Endothelial cell of umbilical vein (primary cell): ENCODE results near the gene ABCC1. TPM values are rescaled to one million over a fixed set of nuclear protein-coding genes. Genes with fewer than 3 reads are reported as not detected.

ENCODE experiments used
- BruUV-seq: library from RNA; stranded (reverse); fragments of 400-500 nt; replicated peaks from 2 replicates; lab custom pipeline; 2021; lab: Mats Ljungman, UMichigan
- CTCF ChIA-PET: fragments of 300-600, 350-600 bp; sonication (Branson Sonifier 250); formaldehyde crosslinking; loops from one replicate; lab custom pipeline; 2021; ENCODE audit warnings: antibody characterized with exemption, inconsistent platforms; lab: Charles Lee
- POLR2A ChIA-PET: fragments of 300-600, 350-600 bp; sonication (Branson Sonifier 250); formaldehyde crosslinking; loops from one replicate; lab custom pipeline; 2021; ENCODE audit warnings: antibody characterized with exemption, inconsistent platforms; lab: Charles Lee
- DNase-seq: peaks from one replicate; pipeline ENCODE4 v3.0.0-alpha.2; 2011; ENCODE audit warnings: low read depth, low spot score
- FAIRE-seq: peaks from 2 replicates; lab custom pipeline; 2011; peaks lifted over from hg19 to GRCh38; lab: Jason Lieb, UNC
- H2AFZ ChIP-seq: 2 replicates; pipeline ENCODE4 v1.6.0; 2012; ENCODE audit warnings: low read depth, low read length, control low read depth, inconsistent platforms
- H3K27ac ChIP-seq: 2 replicates; pipeline ENCODE4 v1.5.1; 2011; ENCODE audit warnings: low read depth, mild to moderate bottlenecking, control low read depth, low read length, moderate library complexity; ENCODE audit not compliant: insufficient read depth
- H3K27me3 ChIP-seq, 2 experiments: 2 replicates each; pipeline versions ENCODE4 v1.6.0 to v1.6.1; 2011; ENCODE audit warnings: low read length in 2 of 2, mixed read lengths in 1 of 2; ENCODE audit not compliant: control insufficient read depth in 2 of 2, insufficient read depth in 2 of 2
- H3K36me3 ChIP-seq, 2 experiments: 2 replicates in 1 of 2; 3 replicates in 1 of 2; pipeline ENCODE4 v1.5.1; 2011; ENCODE audit warnings: low read length in 2 of 2, mild to moderate bottlenecking in 1 of 2, moderate library complexity in 1 of 2; ENCODE audit not compliant: control insufficient read depth in 2 of 2, insufficient read depth in 2 of 2; ENCODE audit errors: extremely low read depth in 1 of 2
- H3K4me1 ChIP-seq: 3 replicates; pipeline ENCODE4 v1.5.1; 2011; ENCODE audit warnings: mild to moderate bottlenecking, low read length; ENCODE audit not compliant: control insufficient read depth, insufficient read depth; ENCODE audit errors: extremely low read depth
- H3K4me2 ChIP-seq: 2 replicates; pipeline ENCODE4 v1.6.1; 2011; ENCODE audit warnings: low read length, control low read depth, mixed read lengths; ENCODE audit not compliant: insufficient read depth
- H3K4me3 ChIP-seq, 3 experiments: fragments of 200-600 bp in 1 of 3; sonication (generic), shearing (Covaris generic) in 1 of 3; replicated peaks in 1 of 3; 2 replicates each; pipeline ENCODE4 v1.5.1; 2011 to 2016; ENCODE audit warnings: control low read depth in 3 of 3, low read length in 3 of 3, mild to moderate bottlenecking in 2 of 3, inconsistent platforms in 1 of 3, low read depth in 1 of 3, moderate library complexity in 1 of 3; ENCODE audit not compliant: insufficient read depth in 1 of 3
- H3K79me2 ChIP-seq: 2 replicates; pipeline ENCODE4 v1.6.0; 2012; ENCODE audit warnings: low read length, inconsistent platforms; ENCODE audit not compliant: control insufficient read depth, insufficient read depth
- H3K9ac ChIP-seq: replicated peaks from 2 replicates; pipeline ENCODE3; 2011; ENCODE audit warnings: low read length, control low read depth; ENCODE audit not compliant: insufficient read depth; ENCODE audit errors: extremely low read depth
- H3K9me1 ChIP-seq: replicated peaks from 3 replicates; pipeline ENCODE4 v1.6.0; 2011; ENCODE audit warnings: mild to moderate bottlenecking, low read length; ENCODE audit not compliant: control insufficient read depth, insufficient read depth; ENCODE audit errors: extremely low read depth
- H3K9me3 ChIP-seq: replicated peaks from 2 replicates; pipeline ENCODE4 v1.5.1; 2012; ENCODE audit warnings: low read length, inconsistent platforms; ENCODE audit not compliant: control insufficient read depth, insufficient read depth
- H4K20me1 ChIP-seq: replicated peaks from 2 replicates; pipeline ENCODE3; 2011; ENCODE audit warnings: mild to moderate bottlenecking, low read length; ENCODE audit not compliant: control insufficient read depth, insufficient read depth; ENCODE audit errors: extremely low read depth
- CTCF ChIP-seq, 2 donors: IDR thresholded peaks; 1 replicate in 1 of 2; 2 replicates in 1 of 2; pipeline ENCODE4 v1.5.1; 2011; ENCODE audit warnings: low read length in 2 of 2, mild to moderate bottlenecking in 2 of 2, moderate library complexity in 2 of 2, control low read depth in 1 of 2, inconsistent platforms in 1 of 2, low read depth in 1 of 2; ENCODE audit not compliant: insufficient read depth in 1 of 2; ENCODE audit errors: extremely low read depth in 1 of 2
- FOS ChIP-seq: IDR thresholded peaks from 2 replicates; pipeline ENCODE4 v1.6.1; 2011; ENCODE audit warnings: mild to moderate bottlenecking, low read length, moderate library complexity, borderline replicate concordance; ENCODE audit not compliant: insufficient read depth
- JUN ChIP-seq: IDR thresholded peaks from 2 replicates; pipeline ENCODE4 v1.6.1; 2011; ENCODE audit warnings: borderline replicate concordance, low read depth; ENCODE audit not compliant: insufficient read length, insufficient read depth
- MAX ChIP-seq: IDR thresholded peaks from 2 replicates; pipeline ENCODE4 v1.6.1; 2011; ENCODE audit not compliant: insufficient read depth, insufficient read length
- MYC ChIP-seq: IDR thresholded peaks from one replicate; pipeline ENCODE4 v1.6.1; 2011; ENCODE audit warnings: mild to moderate bottlenecking, low read depth, low read length
- POLR2A ChIP-seq: IDR thresholded peaks from 2 replicates; pipeline ENCODE4 v1.6.1; 2012; ENCODE audit warnings: low read depth, mild to moderate bottlenecking, control low read depth, low read length
- dilution Hi-C: fragments of 300-500 bp; cut with MboI; formaldehyde crosslinking; loops from one replicate; pipeline ENCODE4 v1.15.0; 2019; ENCODE audit warnings: low sequenced_read_pairs; ENCODE audit not compliant: extremely low pct_ligation_motif_present
- intact Hi-C: fragments of 100-400 bp; cut with micrococcal nuclease; formaldehyde crosslinking; loops from one replicate; pipeline ENCODE4 v1.10.0; 2022
- polyA plus RNA-seq, 4 experiments: library from polyadenylated mRNA; depleted of rRNA in 3 of 4; stranded (reverse) in 3 of 4; unstranded in 1 of 4; fragments of >200 nt; gene quantifications; 2 replicates each; pipeline versions ENCODE4 v1.2.1 to v1.2.3, GENCODE V29; 2011 to 2012; ENCODE audit warnings: missing spikeins in 1 of 4
- total RNA-seq: library from RNA; stranded (reverse); gene quantifications from 2 replicates; pipeline ENCODE4 v1.2.3, GENCODE V29; 2021

ABCC1 gene
- total and polyA plus RNA-seq, 2 donors (not counting 3 experiments of a cell fraction or from before 2014, with no cell fraction given) = 46.1 to 89.2 TPM

GRCh38 chr16:16042076-16042475, 92.7 kb downstream of the ABCC1 start:
- CTCF ChIA-PET = interaction anchor here (0.7 to 2.9 kb wide), 6 partner anchors 9 to 167 kb away, joined by 3 to 18 read pairs (median 3); no protein-coding TSS in a partner anchor
- H3K36me3 ChIP-seq = peaks cover 20 to 42% of the 10 kb centered on the region in 2 experiments
- TF ChIP-seq MAX (no peak), JUN (no peak), MYC (no peak), POLR2A (no peak)
- no peaks in the 10 kb centered on the region for H3K27me3 ChIP-seq
- dilution Hi-C loops = no loop called here
- DNase-seq (peak; percentile 54), FAIRE-seq (peak; percentile 35)
- H3K79me2 ChIP-seq = peaks cover 10% of the 10 kb centered on the region
- no peak overlapping the region for H3K4me3 ChIP-seq
- no peak overlapping the region for H3K9ac ChIP-seq
- BruUV-seq = no TSS peak
- no peak overlapping the region for H3K27ac ChIP-seq
- intact Hi-C loops = no loop called here
- no peaks in the 10 kb centered on the region for H3K9me1 ChIP-seq
- H3K9me3 ChIP-seq = no peaks in the 10 kb centered on the region
- peaks cover 2% of the 10 kb centered on the region for H4K20me1 ChIP-seq
- no peak overlapping the region for H3K4me2 ChIP-seq
- H2AFZ ChIP-seq = no peak overlapping the region
- peaks cover 10% of the 10 kb centered on the region for H3K4me1 ChIP-seq
- POLR2A ChIA-PET = no interaction called here

- H2AFZ ChIP-seq = no peak overlapping the region
- BruUV-seq = no TSS peak
- no peak overlapping the region for H3K4me2 ChIP-seq
- no peaks in the 10 kb centered on the region for H3K9me1 ChIP-seq
- no peaks in the 10 kb centered on the region for H3K27me3 ChIP-seq
- TF ChIP-seq FOS (no peak), JUN (no peak), CTCF (IDR thresholded peaks at IDR 0.05; ENCODE audit: extremely low read depth in 1 of 2, insufficient read depth in 1 of 2, low read depth in 1 of 2, low read length in 2 of 2) (no peak), MYC (no peak)
- intact Hi-C loops = loop anchor here (5.0 kb wide), 1 partner anchor 77 kb away; no protein-coding TSS in a partner anchor
- CTCF ChIA-PET = interaction anchor here (0.8 to 2.2 kb wide), 3 partner anchors 13 to 171 kb away, joined by 4 to 14 read pairs (median 6); no protein-coding TSS in a partner anchor
- POLR2A ChIA-PET = interaction anchor here (0.7 kb wide), 1 partner anchor 170 kb away, joined by 5 read pairs; no protein-coding TSS in a partner anchor
- H3K79me2 ChIP-seq = peaks cover 6% of the 10 kb centered on the region
- H3K4me3 ChIP-seq = no peak overlapping the region
- H4K20me1 ChIP-seq = no peaks in the 10 kb centered on the region
- H3K27ac ChIP-seq = peak overlapping the region; percentile 24
- H3K36me3 ChIP-seq = peaks cover 20 to 37% of the 10 kb centered on the region in 2 experiments
- H3K4me1 ChIP-seq = peaks cover 10% of the 10 kb centered on the region
- no peaks in the 10 kb centered on the region for H3K9me3 ChIP-seq
- FAIRE-seq (peak; percentile 82), DNase-seq (no peak)
- dilution Hi-C loops = no loop called here
- H3K9ac ChIP-seq = no peak overlapping the region
Measured at GRCh38 chr16:16045296-16045695, 95.9 kb downstream of the ABCC1 start.
